ENCODE data around the gene CALML6.

DNA sequence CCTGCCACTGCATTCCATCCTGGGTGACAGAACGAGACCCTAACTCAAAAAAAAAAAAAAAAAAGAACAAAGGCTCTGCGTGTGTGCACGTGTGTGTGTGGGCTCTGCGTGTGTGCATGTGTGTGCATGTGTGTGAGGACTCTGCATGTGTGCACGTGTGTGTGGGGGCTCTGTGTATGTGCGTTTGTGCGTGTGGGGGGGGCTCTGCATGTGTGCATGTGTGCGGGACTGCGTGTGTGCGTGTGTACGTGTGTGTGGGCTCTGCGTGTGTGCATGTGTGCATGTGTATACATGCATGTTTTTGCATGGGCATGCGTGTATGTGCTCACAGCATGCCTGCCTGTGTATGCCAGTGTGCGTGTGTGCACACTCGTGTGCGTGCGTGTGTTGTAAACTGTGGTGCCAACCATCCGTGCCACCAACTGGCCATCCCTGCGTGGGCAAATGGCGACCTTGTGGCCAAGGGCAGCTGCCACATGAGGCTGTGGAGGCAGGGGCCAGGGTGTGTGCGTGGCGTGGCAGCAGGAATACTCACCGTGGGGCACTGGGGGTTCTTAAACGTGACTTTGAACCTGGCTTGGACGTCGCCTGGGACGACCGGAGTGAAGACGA, 30.8 kb downstream of the CALML6 start:
- TF ChIP-seq, protein P1, sequence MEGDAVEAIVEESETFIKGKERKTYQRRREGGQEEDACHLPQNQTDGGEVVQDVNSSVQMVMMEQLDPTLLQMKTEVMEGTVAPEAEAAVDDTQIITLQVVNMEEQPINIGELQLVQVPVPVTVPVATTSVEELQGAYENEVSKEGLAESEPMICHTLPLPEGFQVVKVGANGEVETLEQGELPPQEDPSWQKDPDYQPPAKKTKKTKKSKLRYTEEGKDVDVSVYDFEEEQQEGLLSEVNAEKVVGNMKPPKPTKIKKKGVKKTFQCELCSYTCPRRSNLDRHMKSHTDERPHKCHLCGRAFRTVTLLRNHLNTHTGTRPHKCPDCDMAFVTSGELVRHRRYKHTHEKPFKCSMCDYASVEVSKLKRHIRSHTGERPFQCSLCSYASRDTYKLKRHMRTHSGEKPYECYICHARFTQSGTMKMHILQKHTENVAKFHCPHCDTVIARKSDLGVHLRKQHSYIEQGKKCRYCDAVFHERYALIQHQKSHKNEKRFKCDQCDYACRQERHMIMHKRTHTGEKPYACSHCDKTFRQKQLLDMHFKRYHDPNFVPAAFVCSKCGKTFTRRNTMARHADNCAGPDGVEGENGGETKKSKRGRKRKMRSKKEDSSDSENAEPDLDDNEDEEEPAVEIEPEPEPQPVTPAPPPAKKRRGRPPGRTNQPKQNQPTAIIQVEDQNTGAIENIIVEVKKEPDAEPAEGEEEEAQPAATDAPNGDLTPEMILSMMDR (tag by site-specific recombination; IDR thresholded peaks at IDR 0.05) = no peak
- no peak for TF ChIP-seq YY1 (tag by site-specific recombination; IDR thresholded peaks at IDR 0.05)
- TF ChIP-seq MYNN (tag by site-specific recombination; IDR thresholded peaks at IDR 0.05; ENCODE audit: borderline replicate concordance) = no peak
- TF ChIP-seq ZNF548 (tag by site-specific recombination; IDR thresholded peaks at IDR 0.05) = no peak
- TF ChIP-seq, protein P2, sequence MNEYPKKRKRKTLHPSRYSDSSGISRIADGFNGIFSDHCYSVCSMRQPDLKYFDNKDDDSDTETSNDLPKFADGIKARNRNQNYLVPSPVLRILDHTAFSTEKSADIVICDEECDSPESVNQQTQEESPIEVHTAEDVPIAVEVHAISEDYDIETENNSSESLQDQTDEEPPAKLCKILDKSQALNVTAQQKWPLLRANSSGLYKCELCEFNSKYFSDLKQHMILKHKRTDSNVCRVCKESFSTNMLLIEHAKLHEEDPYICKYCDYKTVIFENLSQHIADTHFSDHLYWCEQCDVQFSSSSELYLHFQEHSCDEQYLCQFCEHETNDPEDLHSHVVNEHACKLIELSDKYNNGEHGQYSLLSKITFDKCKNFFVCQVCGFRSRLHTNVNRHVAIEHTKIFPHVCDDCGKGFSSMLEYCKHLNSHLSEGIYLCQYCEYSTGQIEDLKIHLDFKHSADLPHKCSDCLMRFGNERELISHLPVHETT (tag by site-specific recombination; IDR thresholded peaks at IDR 0.05) = no peak
- no peak for TF ChIP-seq KLF1 (tag by site-specific recombination; IDR thresholded peaks at IDR 0.05)
